K562 (cell line): ENCODE results near the gene MAK. TPM values are rescaled to one million over a fixed set of nuclear protein-coding genes. Genes with fewer than 3 reads are reported as not detected.

ENCODE experiments used
- CEBPG ChIP-seq, 3 experiments: fragments of 200-800 bp in 1 of 3; sonication (Bioruptor generic) in 1 of 3; sonication (generic) in 1 of 3; formaldehyde crosslinking in 1 of 3; IDR thresholded peaks in 2 of 3; conservative IDR thresholded peaks in 1 of 3; 2 replicates each; pipeline versions ENCODE4 v1.6.1 to v1.8.0; 2016 to 2022; ENCODE audit warnings: missing compliant biosample characterization in 2 of 3, missing genetic modification characterization in 2 of 3, mild to moderate bottlenecking in 1 of 3, missing genetic modification reagents in 1 of 3
- FOXK2 ChIP-seq, 2 experiments: fragments of 450-650 bp; IDR thresholded peaks in 1 of 2; conservative IDR thresholded peaks in 1 of 2; 2 replicates each; pipeline ENCODE4 v1.6.1; 2016; ENCODE audit warnings: low read depth in 2 of 2, mild to moderate bottlenecking in 1 of 2
- FOXM1 ChIP-seq, 2 experiments: fragments of 450-650 bp in 1 of 2; sonication (generic) in 1 of 2; formaldehyde crosslinking in 1 of 2; IDR thresholded peaks; 2 replicates each; pipeline versions ENCODE4 v1.6.1 to v1.9.0; 2017 to 2022; ENCODE audit warnings: low read depth in 2 of 2, mild to moderate bottlenecking in 2 of 2, missing genetic modification reagents in 1 of 2, moderate library complexity in 1 of 2
- FOXP1 ChIP-seq: sonication (generic); formaldehyde crosslinking; IDR thresholded peaks from 2 replicates; pipeline ENCODE4 v1.8.0; 2022; ENCODE audit warnings: mild to moderate bottlenecking, missing genetic modification reagents
- GTF2E2 ChIP-seq: fragments of 200-800 bp; sonication (Bioruptor generic); IDR thresholded peaks from 2 replicates; pipeline ENCODE4 v1.6.1; 2016; ENCODE audit warnings: missing genetic modification characterization, missing compliant biosample characterization
- GTF3C2 ChIP-seq: IDR thresholded peaks from 3 replicates; pipeline ENCODE4 v1.6.1; 2011; ENCODE audit warnings: borderline replicate concordance, mild to moderate bottlenecking, moderate library complexity; ENCODE audit not compliant: insufficient read length; ENCODE audit errors: extremely low read depth
- HOXB6 ChIP-seq: fragments of 250-450 bp; sonication (Bioruptor Pico); IDR thresholded peaks from 2 replicates; pipeline ENCODE4 v1.5.1; 2022; ENCODE audit warnings: mild to moderate bottlenecking, borderline replicate concordance
- PHB ChIP-seq: fragments of 250-450 bp; sonication (Bioruptor Pico); IDR thresholded peaks from 2 replicates; pipeline ENCODE4 v1.5.0; 2021
- SMARCB1 ChIP-seq: IDR thresholded peaks from 2 replicates; pipeline ENCODE4 v1.6.1; 2011; ENCODE audit warnings: improper control_type of control experiment, low read depth; ENCODE audit not compliant: insufficient read length
- SP2 ChIP-seq: IDR thresholded peaks from 2 replicates; pipeline ENCODE4 v1.6.1; 2011; ENCODE audit warnings: mild to moderate bottlenecking, low read depth, low read length, moderate library complexity; ENCODE audit not compliant: poor library complexity, severe bottlenecking; ENCODE audit errors: extremely low read depth
- ZNF146 ChIP-seq: IDR thresholded peaks from one replicate; pipeline ENCODE4 v1.6.1; 2018; ENCODE audit warnings: missing compliant biosample characterization; ENCODE audit not compliant: unreplicated experiment
- ZNF23 ChIP-seq: fragments of 250-450 bp; sonication (Bioruptor Pico); IDR thresholded peaks from 2 replicates; pipeline ENCODE4 v1.4.0; 2020; ENCODE audit warnings: mild to moderate bottlenecking
- ZNF274 ChIP-seq: IDR thresholded peaks from 2 replicates; pipeline ENCODE4 v1.6.1; 2011; ENCODE audit warnings: low read depth, mild to moderate bottlenecking, low read length, moderate library complexity, borderline replicate concordance
- ZNF518B ChIP-seq: fragments of 250-450 bp; sonication (Bioruptor Pico); IDR thresholded peaks from 2 replicates; pipeline ENCODE4 v1.5.0; 2021; ENCODE audit warnings: mild to moderate bottlenecking, moderate library complexity
- ZNF780A ChIP-seq: fragments of 250-450 bp; sonication (Bioruptor Pico); IDR thresholded peaks from 2 replicates; pipeline ENCODE4 v1.5.0; 2021; ENCODE audit warnings: mild to moderate bottlenecking
- polyA plus RNA-seq, 8 experiments: library from polyadenylated mRNA; depleted of rRNA in 4 of 8; stranded (reverse) in 5 of 8; unstranded in 3 of 8; fragments of >200 nt; fragmentation: Nextera tagmentation in 2 of 8; fragmentation: Illumina TruSeq in 1 of 8; extraction: Ambion mirVana in 2 of 8; extraction: Trizol in 1 of 8; gene quantifications; 2 replicates each; pipeline versions ENCODE4 v1.2.1 to v1.2.3, GENCODE V29; 2011 to 2014; ENCODE audit warnings: inconsistent platforms in 1 of 8, missing spikeins in 1 of 8
- total RNA-seq, 7 experiments: library from RNA; depleted of rRNA in 6 of 7; stranded (reverse); fragments of >200 nt in 6 of 7; fragmentation: Illumina TruSeq in 2 of 7; extraction: Trizol in 2 of 7; gene quantifications; 2 replicates each; pipeline versions ENCODE4 v1.2.1 to v1.2.3, GENCODE V29; 2011 to 2021; ENCODE audit warnings: low replicate concordance in 1 of 7
- TF ChIP-seq, protein P1 (sequence below): fragments of 450-650 bp; IDR thresholded peaks from 2 replicates; pipeline ENCODE4 v1.6.1; 2017; ENCODE audit warnings: antibody characterized with exemption
- TF ChIP-seq, protein P2 (sequence below): sonication (generic); formaldehyde crosslinking; IDR thresholded peaks from 2 replicates; pipeline ENCODE4 v1.8.0; 2022; ENCODE audit warnings: missing genetic modification reagents, mild to moderate bottlenecking, moderate library complexity, borderline replicate concordance

Gene MAK
- total and polyA plus RNA-seq, 9 of the 15 experiments (the other 6 are each of a cell fraction or from before 2014, with no cell fraction given) = 0.25 to 1.1 (median 0.53) TPM

DNA sequence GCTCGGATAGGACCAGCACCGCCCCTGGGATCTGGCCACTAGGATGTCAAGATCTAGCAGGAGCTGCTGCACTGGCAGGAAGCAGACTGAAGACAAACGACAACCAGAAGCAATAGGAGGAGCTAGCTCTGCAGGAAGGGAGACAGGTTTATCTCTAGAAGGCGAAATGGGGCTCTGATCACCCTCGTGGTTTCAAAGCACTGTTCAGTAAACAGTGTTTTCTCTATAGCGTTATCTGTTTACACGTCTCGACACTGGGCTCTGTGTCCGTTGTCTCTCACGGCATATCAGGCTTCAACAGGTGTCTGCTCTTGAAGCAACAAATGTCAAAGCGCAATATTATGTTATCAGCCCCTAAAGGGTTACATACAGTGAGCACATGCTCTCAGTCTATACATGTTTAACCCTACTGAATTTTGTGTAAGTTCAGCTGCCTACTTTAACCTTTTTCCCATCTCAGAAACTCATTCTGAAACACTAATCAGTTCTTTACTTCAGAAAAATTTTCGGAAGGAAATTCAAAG, 66.9 kb downstream of the MAK start (continued):
- no peak for TF ChIP-seq ZNF23 (CRISPR knock-in tag)
- no peak for TF ChIP-seq GTF3C2
- peak; percentile 92 for TF ChIP-seq FOXM1 (IDR thresholded peaks at IDR 0.05; ENCODE audit: low read depth)
- no peak for TF ChIP-seq FOXM1 (CRISPR knock-in tag; IDR thresholded peaks at IDR 0.05; ENCODE audit: low read depth)
- TF ChIP-seq, protein P1, sequence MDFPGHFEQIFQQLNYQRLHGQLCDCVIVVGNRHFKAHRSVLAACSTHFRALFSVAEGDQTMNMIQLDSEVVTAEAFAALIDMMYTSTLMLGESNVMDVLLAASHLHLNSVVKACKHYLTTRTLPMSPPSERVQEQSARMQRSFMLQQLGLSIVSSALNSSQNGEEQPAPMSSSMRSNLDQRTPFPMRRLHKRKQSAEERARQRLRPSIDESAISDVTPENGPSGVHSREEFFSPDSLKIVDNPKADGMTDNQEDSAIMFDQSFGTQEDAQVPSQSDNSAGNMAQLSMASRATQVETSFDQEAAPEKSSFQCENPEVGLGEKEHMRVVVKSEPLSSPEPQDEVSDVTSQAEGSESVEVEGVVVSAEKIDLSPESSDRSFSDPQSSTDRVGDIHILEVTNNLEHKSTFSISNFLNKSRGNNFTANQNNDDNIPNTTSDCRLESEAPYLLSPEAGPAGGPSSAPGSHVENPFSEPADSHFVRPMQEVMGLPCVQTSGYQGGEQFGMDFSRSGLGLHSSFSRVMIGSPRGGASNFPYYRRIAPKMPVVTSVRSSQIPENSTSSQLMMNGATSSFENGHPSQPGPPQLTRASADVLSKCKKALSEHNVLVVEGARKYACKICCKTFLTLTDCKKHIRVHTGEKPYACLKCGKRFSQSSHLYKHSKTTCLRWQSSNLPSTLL = 0 out of 2 replicates have a peak, but pooled peaks have one; percentile 14
- TF ChIP-seq ZNF274 = peak; percentile 65; the same call in 1 of the 2 replicates
- no peak for TF ChIP-seq PHB (CRISPR knock-in tag)
- TF ChIP-seq ZNF146 (CRISPR knock-in tag) = no peak
- TF ChIP-seq, protein P2, sequence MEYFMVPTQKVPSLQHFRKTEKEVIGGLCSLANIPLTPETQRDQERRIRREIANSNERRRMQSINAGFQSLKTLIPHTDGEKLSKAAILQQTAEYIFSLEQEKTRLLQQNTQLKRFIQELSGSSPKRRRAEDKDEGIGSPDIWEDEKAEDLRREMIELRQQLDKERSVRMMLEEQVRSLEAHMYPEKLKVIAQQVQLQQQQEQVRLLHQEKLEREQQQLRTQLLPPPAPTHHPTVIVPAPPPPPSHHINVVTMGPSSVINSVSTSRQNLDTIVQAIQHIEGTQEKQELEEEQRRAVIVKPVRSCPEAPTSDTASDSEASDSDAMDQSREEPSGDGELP (CRISPR knock-in tag) = peak; percentile 43; the same call in 1 of the 2 replicates
- TF ChIP-seq ZNF518B = no peak
- no peak for TF ChIP-seq GTF2E2 (tag)
- no peak for TF ChIP-seq ZNF780A (CRISPR knock-in tag)
- peak; percentile 96 to 98 for TF ChIP-seq FOXK2 (conservative IDR thresholded peaks at IDR 0.05 in 1 of 2, IDR thresholded peaks at IDR 0.05 in 1 of 2; ENCODE audit: low read depth in 2 of 2)
- peak; percentile 99 for TF ChIP-seq FOXP1 (CRISPR knock-in tag)
- TF ChIP-seq SMARCB1 = no peak
- no peak for TF ChIP-seq CEBPG (CRISPR knock-in tag; IDR thresholded peaks at IDR 0.05)
- TF ChIP-seq CEBPG (tag; conservative IDR thresholded peaks at IDR 0.05 in 1 of 2, IDR thresholded peaks at IDR 0.05 in 1 of 2) = no peak
- no peak for TF ChIP-seq SP2
- TF ChIP-seq HOXB6 (CRISPR knock-in tag) = no peak
